HEK293T (cell line): ENCODE results near the gene CDC123.

Source experiments
- BHLHE40 ChIP-seq: fragments of 450-650 bp; IDR thresholded peaks from 2 replicates; pipeline ENCODE4 v1.6.1; 2016; ENCODE audit warnings: mild to moderate bottlenecking, moderate library complexity, borderline replicate concordance
- ELF4 ChIP-seq: fragments of 450-650 bp; IDR thresholded peaks from 2 replicates; pipeline ENCODE4 v1.6.1; 2017; ENCODE audit warnings: antibody characterized with exemption
- FOXA1 ChIP-seq: fragments of 450-650 bp; IDR thresholded peaks from 2 replicates; pipeline ENCODE4 v1.6.1; 2016; ENCODE audit warnings: mild to moderate bottlenecking
- FOXK2 ChIP-seq: fragments of 450-650 bp; IDR thresholded peaks from 2 replicates; pipeline ENCODE4 v1.6.1; 2016; ENCODE audit warnings: mild to moderate bottlenecking
- FOXM1 ChIP-seq: fragments of 450-650 bp; IDR thresholded peaks from 2 replicates; pipeline ENCODE4 v1.6.1; 2017; ENCODE audit warnings: mild to moderate bottlenecking, borderline replicate concordance
- LEF1 ChIP-seq: fragments of 450-650 bp; IDR thresholded peaks from 2 replicates; pipeline ENCODE4 v1.6.1; 2017; ENCODE audit warnings: mild to moderate bottlenecking, borderline replicate concordance
- NFRKB ChIP-seq: fragments of 450-650 bp; IDR thresholded peaks from 2 replicates; pipeline ENCODE4 v1.6.1; 2016; ENCODE audit warnings: mild to moderate bottlenecking, moderate library complexity
- SP1 ChIP-seq: fragments of 450-650 bp; IDR thresholded peaks from 2 replicates; pipeline ENCODE4 v1.6.1; 2017
- SUZ12 ChIP-seq: fragments of 450-650 bp; IDR thresholded peaks from 2 replicates; pipeline ENCODE4 v1.6.1; 2016; ENCODE audit warnings: mild to moderate bottlenecking
- TARDBP ChIP-seq: fragments of 450-650 bp; IDR thresholded peaks from 2 replicates; pipeline ENCODE4 v1.6.1; 2016
- ZNF384 ChIP-seq: fragments of 450-650 bp; IDR thresholded peaks from 2 replicates; pipeline ENCODE4 v1.6.1; 2016
- TF ChIP-seq, protein P1 (sequence below): fragments of 450-650 bp; IDR thresholded peaks from 2 replicates; pipeline ENCODE4 v1.6.1; 2016

DNA sequence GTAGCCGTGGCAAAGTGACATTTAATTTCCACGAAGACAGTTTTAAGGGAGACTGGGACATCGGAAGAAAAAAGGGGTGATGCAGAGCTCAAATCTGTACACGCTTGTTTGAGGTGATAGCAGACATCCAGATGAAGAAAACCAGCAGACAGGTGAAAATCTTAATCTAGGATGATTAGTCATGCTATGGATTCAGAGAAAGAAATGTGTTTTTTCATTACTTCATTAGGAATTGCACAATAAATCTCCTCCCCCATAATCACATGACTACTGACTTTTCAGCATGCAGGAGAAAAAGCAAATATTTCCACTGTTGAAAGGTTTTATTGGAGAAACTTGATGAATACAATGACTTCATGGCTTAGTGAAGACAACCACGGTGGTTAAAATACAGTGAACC, 2.8 kb upstream of the CDC123 start:
- TF ChIP-seq FOXA1 (no peak), FOXM1 (no peak), LEF1 (no peak), SUZ12 (no peak), ZNF384 (no peak), NFRKB (no peak), BHLHE40 (no peak), ELF4 (no peak), FOXK2 (no peak), TARDBP (no peak), SP1 (no peak)
- TF ChIP-seq, protein P1, sequence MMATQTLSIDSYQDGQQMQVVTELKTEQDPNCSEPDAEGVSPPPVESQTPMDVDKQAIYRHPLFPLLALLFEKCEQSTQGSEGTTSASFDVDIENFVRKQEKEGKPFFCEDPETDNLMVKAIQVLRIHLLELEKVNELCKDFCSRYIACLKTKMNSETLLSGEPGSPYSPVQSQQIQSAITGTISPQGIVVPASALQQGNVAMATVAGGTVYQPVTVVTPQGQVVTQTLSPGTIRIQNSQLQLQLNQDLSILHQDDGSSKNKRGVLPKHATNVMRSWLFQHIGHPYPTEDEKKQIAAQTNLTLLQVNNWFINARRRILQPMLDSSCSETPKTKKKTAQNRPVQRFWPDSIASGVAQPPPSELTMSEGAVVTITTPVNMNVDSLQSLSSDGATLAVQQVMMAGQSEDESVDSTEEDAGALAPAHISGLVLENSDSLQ = no peak; the same call in none of the 2 replicates
